ENCODE measurements around the gene CDK5RAP2.
"Not testable (repeated sequence)": the region's sequence is repeated elsewhere in the genome, so short reads cannot be mapped to it uniquely, and the experiment has no call there.

Gene CDK5RAP2

DNA sequence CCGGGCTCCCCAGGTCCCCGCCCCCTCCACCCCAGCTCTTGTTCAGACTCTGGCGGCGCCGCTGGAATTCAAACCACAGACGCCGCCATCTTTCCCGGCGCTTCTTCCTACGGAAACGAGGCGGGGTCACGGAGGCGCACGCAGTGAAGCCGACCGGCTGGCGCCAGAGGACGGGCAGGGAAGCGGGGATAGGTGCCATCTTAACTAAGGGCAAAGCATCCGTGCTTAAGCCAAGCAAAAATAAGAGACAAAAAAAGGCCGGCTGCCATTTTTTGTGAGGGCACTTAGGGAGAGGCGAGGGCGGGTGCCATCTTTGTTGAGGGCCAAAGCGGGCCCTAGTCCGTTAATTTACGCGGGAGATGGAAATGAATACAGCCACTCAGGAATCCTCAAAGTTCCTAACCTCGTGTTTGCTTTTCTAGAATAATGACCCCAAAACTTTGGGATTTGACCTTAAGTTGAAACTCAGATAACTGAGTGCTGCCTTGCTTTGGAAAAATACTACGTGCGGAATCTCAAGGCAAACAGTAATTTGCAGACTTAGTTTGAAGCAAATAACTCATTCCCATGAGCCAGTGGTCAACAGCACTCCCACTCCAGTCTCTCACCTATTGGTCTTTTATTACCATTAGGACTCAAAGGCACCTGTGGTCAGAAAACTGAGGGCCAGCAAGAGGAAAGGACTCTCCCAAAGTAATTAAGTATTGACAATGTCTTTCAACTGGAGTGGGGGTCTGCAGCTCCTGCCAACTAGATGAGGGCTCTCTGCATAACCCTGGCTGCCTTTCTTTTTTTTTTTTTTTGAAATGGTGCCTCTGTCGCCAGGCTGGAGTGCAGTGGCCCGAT lies at the start of gene CDK5RAP2:
Gene CDK5RAP2 (minus strand): TSS at position 117 of the 846 bp plus-strand sequence. CDS start 189 bp downstream, outside the sequence.
- H3K4me1 Mint-ChIP-seq = peaks cover 32% of the 10 kb centered on the region
- peak within 1 kb of the TSS; percentile 96 to 98 (median 98) for H3K4me3 Mint-ChIP-seq
- TF ChIP-seq, protein P1, sequence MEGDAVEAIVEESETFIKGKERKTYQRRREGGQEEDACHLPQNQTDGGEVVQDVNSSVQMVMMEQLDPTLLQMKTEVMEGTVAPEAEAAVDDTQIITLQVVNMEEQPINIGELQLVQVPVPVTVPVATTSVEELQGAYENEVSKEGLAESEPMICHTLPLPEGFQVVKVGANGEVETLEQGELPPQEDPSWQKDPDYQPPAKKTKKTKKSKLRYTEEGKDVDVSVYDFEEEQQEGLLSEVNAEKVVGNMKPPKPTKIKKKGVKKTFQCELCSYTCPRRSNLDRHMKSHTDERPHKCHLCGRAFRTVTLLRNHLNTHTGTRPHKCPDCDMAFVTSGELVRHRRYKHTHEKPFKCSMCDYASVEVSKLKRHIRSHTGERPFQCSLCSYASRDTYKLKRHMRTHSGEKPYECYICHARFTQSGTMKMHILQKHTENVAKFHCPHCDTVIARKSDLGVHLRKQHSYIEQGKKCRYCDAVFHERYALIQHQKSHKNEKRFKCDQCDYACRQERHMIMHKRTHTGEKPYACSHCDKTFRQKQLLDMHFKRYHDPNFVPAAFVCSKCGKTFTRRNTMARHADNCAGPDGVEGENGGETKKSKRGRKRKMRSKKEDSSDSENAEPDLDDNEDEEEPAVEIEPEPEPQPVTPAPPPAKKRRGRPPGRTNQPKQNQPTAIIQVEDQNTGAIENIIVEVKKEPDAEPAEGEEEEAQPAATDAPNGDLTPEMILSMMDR (IDR thresholded peaks at IDR 0.05; ENCODE audit: unreplicated experiment in 3 of 3) = no peak
- peaks cover 4% of the 10 kb centered on the region for H3K27me3 Mint-ChIP-seq (ENCODE audit: low read depth)
- H3K36me3 Mint-ChIP-seq (ENCODE audit: low read depth) = peaks cover 7% of the 10 kb centered on the region
- H3K27ac Mint-ChIP-seq = peak within 1 kb of the TSS; percentile 88 to 94 (median 88)
- H3K9me3 Mint-ChIP-seq = no peaks in the 10 kb centered on the region

DNA sequence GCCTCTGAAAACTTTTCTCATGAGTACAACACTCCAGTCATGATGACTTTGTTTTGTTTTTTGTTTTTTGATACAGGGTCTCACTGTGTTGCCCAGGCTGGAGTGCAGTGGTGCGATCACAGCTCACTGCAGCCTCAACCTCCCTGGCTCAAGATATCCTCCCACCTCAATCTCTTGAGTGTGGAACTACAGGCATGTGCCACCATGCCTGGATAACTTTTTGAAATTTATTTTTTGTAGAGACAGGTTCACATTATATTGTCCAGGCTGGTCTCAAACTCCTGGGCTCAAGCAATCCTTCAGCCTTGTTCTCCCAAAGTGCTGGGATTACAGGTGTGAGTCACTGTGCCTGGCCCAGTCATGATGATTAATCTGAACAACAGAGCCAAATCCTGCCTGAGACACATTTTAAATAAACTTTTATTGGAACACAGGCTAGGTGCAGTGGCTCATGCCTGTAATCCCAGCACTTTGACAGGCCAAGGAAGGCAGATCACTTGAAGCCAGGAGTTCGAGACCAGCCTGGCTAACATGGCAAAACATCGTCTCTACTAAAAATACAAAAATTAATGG lies 49.0 kb upstream of the CDK5RAP2 start:
- H3K9me3 Mint-ChIP-seq; H3K4me1 Mint-ChIP-seq; H3K27me3 Mint-ChIP-seq (ENCODE audit: low read depth); H3K4me3 Mint-ChIP-seq; H3K36me3 Mint-ChIP-seq (ENCODE audit: low read depth); H3K27ac Mint-ChIP-seq: not testable (repeated sequence)

DNA sequence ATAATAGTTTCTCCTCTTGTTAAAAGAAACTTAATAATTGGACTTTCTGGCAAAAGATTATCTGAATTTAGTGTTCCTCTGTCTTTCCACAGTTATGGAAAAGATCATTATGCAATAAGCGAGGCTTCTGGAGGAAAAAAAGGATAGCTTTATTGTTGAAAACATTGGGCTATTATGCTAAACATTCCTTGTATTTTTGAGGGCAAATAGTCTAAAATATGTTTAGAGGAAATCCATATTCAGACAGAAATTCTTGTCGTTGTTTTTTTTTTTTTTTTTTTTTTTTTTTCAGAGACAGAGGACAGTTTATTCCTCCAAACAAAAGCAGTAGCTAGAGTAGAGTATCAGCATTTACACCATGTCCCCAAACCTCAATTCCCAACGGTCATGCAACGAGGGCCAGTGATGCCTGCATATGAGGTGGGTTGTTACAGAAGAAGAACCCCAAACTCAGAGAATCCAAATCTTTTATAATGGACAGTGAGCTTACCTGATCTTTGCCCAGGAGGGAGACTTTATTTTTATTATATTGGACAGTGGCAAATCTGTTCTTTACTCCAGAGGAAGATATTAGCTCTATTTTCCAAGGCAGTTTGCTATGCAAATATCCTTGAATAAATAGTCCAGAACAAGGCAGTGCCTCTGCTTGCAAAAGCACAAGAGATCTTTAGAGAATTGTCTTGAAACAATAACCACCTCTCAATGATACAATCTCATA lies 48.4 kb upstream of the CDK5RAP2 start:
- Mint-ChIP-seq H3K4me1 (no peaks in the 10 kb centered on the region), H3K27me3 (ENCODE audit: low read depth) (peaks cover 3% of the 10 kb centered on the region), H3K4me3 (no peak overlapping the region), H3K9me3 (peaks cover 3% of the 10 kb centered on the region), H3K27ac (no peak overlapping the region), H3K36me3 (ENCODE audit: low read depth) (no peaks in the 10 kb centered on the region)
- TF ChIP-seq, protein P1 (IDR thresholded peaks at IDR 0.05; ENCODE audit: unreplicated experiment in 3 of 3) = no peak

DNA sequence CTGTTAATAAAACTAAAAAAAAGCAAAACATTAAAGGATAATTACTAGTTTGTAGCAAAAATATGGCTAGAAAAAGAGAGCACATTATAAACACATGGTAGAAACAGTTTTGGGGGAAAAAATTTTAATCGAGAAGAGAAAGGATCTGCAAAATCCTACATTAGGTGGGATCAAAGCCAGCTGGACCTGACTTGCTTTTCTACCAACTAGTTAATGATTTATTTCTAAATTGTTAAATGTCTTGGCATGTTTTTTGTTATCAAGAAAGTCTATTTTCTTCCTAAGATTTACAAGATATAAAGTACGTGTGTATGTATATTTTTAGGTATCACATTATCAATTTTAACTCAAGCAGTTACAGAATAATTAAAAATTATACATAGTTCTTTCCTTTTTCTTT lies 47.1 kb upstream of the CDK5RAP2 start:
- Mint-ChIP-seq H3K9me3 (no peaks in the 10 kb centered on the region), H3K4me1 (no peaks in the 10 kb centered on the region), H3K36me3 (ENCODE audit: low read depth) (no peaks in the 10 kb centered on the region), H3K27me3 (ENCODE audit: low read depth) (peaks cover 3% of the 10 kb centered on the region), H3K4me3 (no peak overlapping the region), H3K27ac (no peak overlapping the region)
- TF ChIP-seq, protein P1 (IDR thresholded peaks at IDR 0.05; ENCODE audit: unreplicated experiment in 3 of 3) = no peak

DNA sequence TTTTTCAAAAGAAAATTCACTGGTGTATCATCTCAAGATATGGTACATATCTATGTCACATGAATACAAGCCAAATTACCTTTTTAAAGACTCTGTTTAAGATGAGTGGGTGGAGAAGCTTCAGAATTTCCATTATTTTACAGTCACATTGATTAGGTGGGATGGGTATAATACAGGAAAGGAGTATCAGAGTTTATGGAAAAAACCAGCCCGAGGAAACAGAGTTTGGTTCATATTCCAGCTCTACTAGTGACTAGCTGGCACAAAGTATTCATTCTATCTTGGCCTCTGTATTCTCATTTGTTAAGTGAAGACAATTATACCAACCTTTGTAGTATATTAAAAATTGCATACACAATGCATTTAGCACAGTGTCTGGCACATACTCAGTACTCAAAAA lies 46.5 kb upstream of the CDK5RAP2 start:
- TF ChIP-seq, protein P1 (IDR thresholded peaks at IDR 0.05; ENCODE audit: unreplicated experiment in 3 of 3) = no peak
- H3K36me3 Mint-ChIP-seq (ENCODE audit: low read depth) = no peaks in the 10 kb centered on the region
- no peaks in the 10 kb centered on the region for H3K4me1 Mint-ChIP-seq
- H3K9me3 Mint-ChIP-seq = no peaks in the 10 kb centered on the region
- H3K4me3 Mint-ChIP-seq = no peak overlapping the region
- H3K27ac Mint-ChIP-seq = no peak overlapping the region
- H3K27me3 Mint-ChIP-seq (ENCODE audit: low read depth) = peaks cover 3% of the 10 kb centered on the region

DNA sequence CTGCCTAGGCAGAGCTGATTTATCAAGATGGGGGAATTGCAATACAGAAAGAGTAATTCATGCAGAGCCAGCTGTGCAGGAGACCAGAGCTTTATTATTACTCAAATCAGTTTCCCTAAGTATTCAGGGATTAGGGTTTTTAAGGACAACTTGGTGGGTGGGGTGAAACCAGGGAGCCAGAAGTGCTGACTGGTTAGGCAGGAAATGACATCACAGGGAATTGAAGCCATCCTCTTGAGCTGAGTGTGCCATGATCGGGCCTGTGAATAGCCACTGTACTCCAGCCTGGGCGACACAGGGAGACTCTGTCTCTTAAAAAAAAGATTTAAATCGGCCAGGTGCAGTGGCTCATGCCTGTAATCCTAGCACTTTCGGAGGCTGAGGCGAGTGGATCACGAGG lies 45.3 kb upstream of the CDK5RAP2 start:
- Mint-ChIP-seq H3K9me3 (no peaks in the 10 kb centered on the region), H3K4me1 (no peaks in the 10 kb centered on the region), H3K4me3 (no peak overlapping the region), H3K36me3 (ENCODE audit: low read depth) (no peaks in the 10 kb centered on the region), H3K27ac (peak overlapping the region in 1 of 3 experiments; percentile 27), H3K27me3 (ENCODE audit: low read depth) (peaks cover 3% of the 10 kb centered on the region)
- TF ChIP-seq, protein P1 (IDR thresholded peaks at IDR 0.05; ENCODE audit: unreplicated experiment in 3 of 3) = no peak

Data from nephron (organoid).